Panc1 (cell line): ENCODE data around the gene KCP. TPM values are rescaled to one million over a fixed set of nuclear protein-coding genes. Genes with fewer than 3 reads are reported as not detected.

Experiments used
- ATAC-seq: fragments of 200-7000 bp; cut with Tn5 transposase; 2 replicates; pipeline ENCODE4 v1.9.1; 2020; ENCODE audit warnings: mild to moderate bottlenecking, moderate library complexity
- BruUV-seq: library from RNA; stranded (reverse); fragments of 400-500 nt; replicated peaks from 2 replicates; lab custom pipeline; 2021; lab: Mats Ljungman, UMichigan
- CTCF ChIA-PET: fragments of 300-600 bp; sonication (Branson Sonifier 250); formaldehyde crosslinking; loops from one replicate; lab custom pipeline; 2022; ENCODE audit warnings: antibody characterized with exemption; lab: Charles Lee
- POLR2A ChIA-PET: fragments of 300-600 bp; sonication (Branson Sonifier 250); formaldehyde crosslinking; loops from one replicate; lab custom pipeline; 2022; ENCODE audit warnings: antibody characterized with exemption; lab: Charles Lee
- DNase-seq: peaks from one replicate; pipeline ENCODE4 v3.0.0-alpha.2; 2010; ENCODE audit warnings: low read depth, low spot score
- H3K27ac ChIP-seq: 2 replicates; pipeline ENCODE4 v1.5.1; 2011; ENCODE audit warnings: mild to moderate bottlenecking, low read length, inconsistent platforms
- H3K27me3 ChIP-seq: fragments of 200-500 bp; sonication (Bioruptor generic); 2 replicates; pipeline ENCODE4 v1.6.0; 2014; ENCODE audit warnings: low read length, inconsistent platforms; ENCODE audit not compliant: control insufficient read depth, insufficient read depth
- H3K36me3 ChIP-seq: fragments of 200-500 bp; sonication (Bioruptor generic); 2 replicates; pipeline ENCODE4 v1.5.1; 2014; ENCODE audit warnings: inconsistent platforms, mild to moderate bottlenecking, low read length, moderate library complexity; ENCODE audit not compliant: control insufficient read depth, insufficient read depth
- H3K4me1 ChIP-seq: 2 replicates; pipeline ENCODE4 v1.5.1; 2011; ENCODE audit warnings: inconsistent platforms, mild to moderate bottlenecking, low read length, moderate library complexity; ENCODE audit not compliant: control insufficient read depth, insufficient read depth
- H3K4me3 ChIP-seq, 2 experiments: 2 replicates each; pipeline ENCODE4 v1.5.1; 2011 to 2012; ENCODE audit warnings: low read depth in 2 of 2, low read length in 2 of 2, mild to moderate bottlenecking in 2 of 2, inconsistent platforms in 1 of 2, moderate library complexity in 1 of 2
- H3K9me3 ChIP-seq: fragments of 200-500 bp; sonication (Bioruptor generic); 2 replicates; pipeline ENCODE4 v1.5.1; 2014; ENCODE audit warnings: low read depth, mild to moderate bottlenecking, inconsistent platforms, low read length, moderate library complexity; ENCODE audit not compliant: control insufficient read depth, insufficient read depth
- CTCF ChIP-seq: fragments of 450-650 bp; IDR thresholded peaks from 2 replicates; pipeline ENCODE4 v1.5.1; 2017; ENCODE audit warnings: mild to moderate bottlenecking
- POLR2AphosphoS5 ChIP-seq: IDR thresholded peaks from 2 replicates; pipeline ENCODE4 v1.6.1; 2012; ENCODE audit warnings: mild to moderate bottlenecking, low read depth, low read length, moderate library complexity
- SIN3A ChIP-seq: IDR thresholded peaks from 2 replicates; pipeline ENCODE4 v1.6.1; 2012; ENCODE audit warnings: low read depth, mild to moderate bottlenecking, low read length, moderate library complexity, borderline replicate concordance; ENCODE audit not compliant: insufficient read depth
- TCF7L2 ChIP-seq: IDR thresholded peaks from 2 replicates; pipeline ENCODE4 v1.6.1; 2011; ENCODE audit warnings: mild to moderate bottlenecking, low read depth, low read length, inconsistent platforms
- in situ Hi-C: cut with HindIII; loops from 2 replicates; pipeline ENCODE4 v1.10.0; 2016; ENCODE audit warnings: low sequenced_read_pairs, low pct_unique_long_range_greater_than_20kb
- intact Hi-C: fragments of 100-400 bp; cut with micrococcal nuclease; formaldehyde crosslinking; loops from one replicate; pipeline ENCODE4 v1.10.0; 2022; ENCODE audit not compliant: unreplicated experiment
- total RNA-seq: library from RNA; stranded (reverse); gene quantifications from one replicate; pipeline ENCODE4 v1.2.1, GENCODE V29; 2021; ENCODE audit not compliant: unreplicated experiment
- TF ChIP-seq, protein P1 (sequence below), 2 experiments: IDR thresholded peaks; 2 replicates each; pipeline ENCODE4 v1.6.1; 2011 to 2012; ENCODE audit warnings: low read depth in 2 of 2, control low read depth in 1 of 2, low read length in 1 of 2, mild to moderate bottlenecking in 1 of 2, moderate library complexity in 1 of 2; ENCODE audit not compliant: insufficient read depth in 1 of 2

Gene KCP
- total RNA-seq, 1 experiment from 2014 or later = 0.13 TPM

DNA sequence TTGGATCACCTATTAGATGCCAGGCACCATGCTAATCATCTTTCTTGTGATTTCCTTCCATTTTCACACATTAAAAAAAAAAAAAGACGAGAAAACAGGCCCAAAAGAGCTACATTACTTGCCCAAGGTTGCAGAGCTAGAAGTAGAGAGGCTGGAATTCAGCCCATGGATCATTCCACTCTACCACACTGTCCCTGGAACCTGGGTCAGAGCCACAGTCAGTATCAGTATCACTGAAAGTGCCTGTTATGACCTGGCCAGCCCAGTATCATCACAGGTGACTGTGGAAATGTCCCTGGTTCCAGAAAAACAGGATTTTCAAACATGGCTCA, 83.6 kb downstream of the KCP start:
- intact Hi-C loops (no loop called here), in situ Hi-C loops (no loop called here)
- H3K27ac ChIP-seq = peak overlapping the region; percentile 34; the same call in 1 of the 2 replicates
- H3K36me3 ChIP-seq = no peaks in the 10 kb centered on the region
- H3K4me3 ChIP-seq = no peak overlapping the region
- H3K9me3 ChIP-seq = no peaks in the 10 kb centered on the region
- no peak for ATAC-seq
- no peaks in the 10 kb centered on the region for H3K27me3 ChIP-seq
- ChIA-PET POLR2A (no interaction called here), CTCF (no interaction called here)
- no peak for DNase-seq
- BruUV-seq = no TSS peak
- TF ChIP-seq CTCF (no peak), TCF7L2 (no peak), POLR2AphosphoS5 (no peak), SIN3A (no peak)
- TF ChIP-seq, protein P1, sequence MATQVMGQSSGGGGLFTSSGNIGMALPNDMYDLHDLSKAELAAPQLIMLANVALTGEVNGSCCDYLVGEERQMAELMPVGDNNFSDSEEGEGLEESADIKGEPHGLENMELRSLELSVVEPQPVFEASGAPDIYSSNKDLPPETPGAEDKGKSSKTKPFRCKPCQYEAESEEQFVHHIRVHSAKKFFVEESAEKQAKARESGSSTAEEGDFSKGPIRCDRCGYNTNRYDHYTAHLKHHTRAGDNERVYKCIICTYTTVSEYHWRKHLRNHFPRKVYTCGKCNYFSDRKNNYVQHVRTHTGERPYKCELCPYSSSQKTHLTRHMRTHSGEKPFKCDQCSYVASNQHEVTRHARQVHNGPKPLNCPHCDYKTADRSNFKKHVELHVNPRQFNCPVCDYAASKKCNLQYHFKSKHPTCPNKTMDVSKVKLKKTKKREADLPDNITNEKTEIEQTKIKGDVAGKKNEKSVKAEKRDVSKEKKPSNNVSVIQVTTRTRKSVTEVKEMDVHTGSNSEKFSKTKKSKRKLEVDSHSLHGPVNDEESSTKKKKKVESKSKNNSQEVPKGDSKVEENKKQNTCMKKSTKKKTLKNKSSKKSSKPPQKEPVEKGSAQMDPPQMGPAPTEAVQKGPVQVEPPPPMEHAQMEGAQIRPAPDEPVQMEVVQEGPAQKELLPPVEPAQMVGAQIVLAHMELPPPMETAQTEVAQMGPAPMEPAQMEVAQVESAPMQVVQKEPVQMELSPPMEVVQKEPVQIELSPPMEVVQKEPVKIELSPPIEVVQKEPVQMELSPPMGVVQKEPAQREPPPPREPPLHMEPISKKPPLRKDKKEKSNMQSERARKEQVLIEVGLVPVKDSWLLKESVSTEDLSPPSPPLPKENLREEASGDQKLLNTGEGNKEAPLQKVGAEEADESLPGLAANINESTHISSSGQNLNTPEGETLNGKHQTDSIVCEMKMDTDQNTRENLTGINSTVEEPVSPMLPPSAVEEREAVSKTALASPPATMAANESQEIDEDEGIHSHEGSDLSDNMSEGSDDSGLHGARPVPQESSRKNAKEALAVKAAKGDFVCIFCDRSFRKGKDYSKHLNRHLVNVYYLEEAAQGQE (IDR thresholded peaks at IDR 0.05; ENCODE audit: insufficient read depth in 1 of 2, low read depth in 2 of 2, low read length in 1 of 2) = no peak
- peaks cover 23% of the 10 kb centered on the region for H3K4me1 ChIP-seq

Other genes starting within 250 kb of the KCP start
- 1.2 TPM for gene GARIN1A, start 238.4 kb downstream of the KCP start, total RNA-seq
- 210 TPM for gene CALU, start 171.3 kb downstream of the KCP start, total RNA-seq
- gene OPN1SW, start 134.9 kb downstream of the KCP start, total RNA-seq = not detected
- gene CCDC136, start 118.7 kb downstream of the KCP start, total RNA-seq = 1.1 TPM
- 10.2 TPM for gene FLNC, start 80.3 kb downstream of the KCP start, total RNA-seq
- 151 TPM for gene ATP6V1F, start 47.9 kb downstream of the KCP start, total RNA-seq
- 8.8 TPM for gene IRF5, start 27.2 kb upstream of the KCP start, total RNA-seq
- 71.8 TPM for gene TNPO3, start 144.4 kb upstream of the KCP start, total RNA-seq
- gene TSPAN33, start 234.0 kb upstream of the KCP start, total RNA-seq = 5.4 TPM